PFSK-1 (cell line): Measurements from ENCODE around the gene DNAJC10.

Experiments
- POLR2AphosphoS5 ChIP-seq: IDR thresholded peaks from 2 replicates; pipeline ENCODE4 v1.6.1; 2012; ENCODE audit warnings: low read depth, mild to moderate bottlenecking, control low read depth, low read length, moderate library complexity
- REST ChIP-seq, 2 experiments: IDR thresholded peaks; 2 replicates each; pipeline versions ENCODE4 v1.6.1 to v1.8.0; 2011 to 2012; ENCODE audit warnings: low read depth in 2 of 2, low read length in 2 of 2, control low read depth in 1 of 2, inconsistent platforms in 1 of 2, mild to moderate bottlenecking in 1 of 2, moderate library complexity in 1 of 2; ENCODE audit not compliant: insufficient read depth in 1 of 2
- SIN3A ChIP-seq: IDR thresholded peaks from 2 replicates; pipeline ENCODE4 v1.6.1; 2012; ENCODE audit warnings: mild to moderate bottlenecking, low read length, moderate library complexity, borderline replicate concordance; ENCODE audit not compliant: insufficient read depth
- TAF1 ChIP-seq: IDR thresholded peaks from 2 replicates; pipeline ENCODE4 v1.6.1; 2012; ENCODE audit warnings: low read length, control low read depth, borderline replicate concordance; ENCODE audit not compliant: insufficient read depth

GRCh38 chr2:182732736-182733135 lies 16.7 kb downstream of the DNAJC10 start:
- TF ChIP-seq TAF1 (no peak), REST (IDR thresholded peaks at IDR 0.05; ENCODE audit: insufficient read depth in 1 of 2, low read depth in 2 of 2, low read length in 2 of 2) (no peak), SIN3A (no peak), POLR2AphosphoS5 (no peak)
